ENCODE measurements around the gene KCNG4. TPM values are rescaled to one million over a fixed set of nuclear protein-coding genes. Genes with fewer than 3 reads are reported as not detected.

KCNG4 gene
- polyA plus RNA-seq, 2 donors = not detected

DNA sequence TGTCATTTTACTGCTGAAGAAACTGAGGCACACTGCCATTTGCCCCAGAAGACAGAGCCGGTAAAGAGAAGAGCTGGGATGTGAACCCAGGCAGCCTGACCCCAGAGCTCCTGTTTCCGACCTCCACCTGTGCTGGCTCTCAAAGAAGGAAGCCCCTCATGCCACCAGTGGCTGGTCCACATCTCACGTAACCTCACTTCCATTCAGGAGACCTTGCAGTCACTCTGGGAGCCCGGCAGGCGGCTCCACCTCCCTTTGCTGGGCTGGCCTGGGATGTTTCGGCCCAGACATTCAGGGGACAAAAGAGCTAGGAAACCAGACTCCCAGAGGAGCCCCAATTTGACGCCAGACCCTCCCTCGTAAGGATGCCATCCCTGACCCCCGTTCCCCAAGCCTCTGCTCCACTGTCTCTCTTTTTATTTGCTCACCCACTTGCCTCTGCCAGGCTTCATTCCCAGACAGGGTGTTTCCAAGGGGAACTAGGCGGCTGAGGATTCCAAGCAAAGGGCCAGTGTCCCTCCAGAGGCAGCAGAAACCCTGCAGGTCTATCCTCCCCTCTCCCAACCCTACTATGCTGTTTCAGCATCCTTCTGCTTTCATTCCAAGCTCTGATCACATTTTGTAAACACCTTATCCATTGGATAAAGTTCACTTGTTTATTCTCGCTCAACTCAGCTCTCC, 55.8 kb downstream of the KCNG4 start:
- WGBS, 2 donors = 79 to 86% methylated on average over 11 of the region's 11 CpGs
- Histone ChIP-seq H3K4me3 (ENCODE audit: low read depth in 1 of 2, low read length in 2 of 2) (no peak overlapping the region), H3K27ac (ENCODE audit: low read depth in 2 of 2, low read length in 1 of 2) (peak overlapping the region in 1 of 2 donors; percentile 20), H3K4me1 (ENCODE audit: control insufficient read depth in 2 of 2, insufficient read depth in 2 of 2, low read length in 1 of 2) (no peaks in the 10 kb centered on the region), H3K9me3 (ENCODE audit: control insufficient read depth in 2 of 2, insufficient read depth in 1 of 2, low read depth in 1 of 2, low read length in 1 of 2) (no peaks in the 10 kb centered on the region), H3K27me3 (ENCODE audit: control insufficient read depth in 1 of 2, insufficient read depth in 2 of 2, low read length in 2 of 2) (no peaks in the 10 kb centered on the region), H3K36me3 (ENCODE audit: control insufficient read depth in 2 of 2, insufficient read depth in 2 of 2, low read length in 1 of 2) (peaks cover 3 to 49% of the 10 kb centered on the region in 2 donors)

GRCh38 chr16:84183572-84183875, 56.3 kb downstream of the KCNG4 start:
- WGBS, 2 donors = 91 to 97% methylated on average over 5 of the region's 5 CpGs
- Histone ChIP-seq H3K4me3 (ENCODE audit: low read depth in 1 of 2, low read length in 2 of 2) (no peak overlapping the region), H3K27ac (ENCODE audit: low read depth in 2 of 2, low read length in 1 of 2) (no peak overlapping the region), H3K9me3 (ENCODE audit: control insufficient read depth in 2 of 2, insufficient read depth in 1 of 2, low read depth in 1 of 2, low read length in 1 of 2) (no peaks in the 10 kb centered on the region), H3K36me3 (ENCODE audit: control insufficient read depth in 2 of 2, insufficient read depth in 2 of 2, low read length in 1 of 2) (peaks cover 7 to 53% of the 10 kb centered on the region in 2 donors), H3K4me1 (ENCODE audit: control insufficient read depth in 2 of 2, insufficient read depth in 2 of 2, low read length in 1 of 2) (no peaks in the 10 kb centered on the region), H3K27me3 (ENCODE audit: control insufficient read depth in 1 of 2, insufficient read depth in 2 of 2, low read length in 2 of 2) (no peaks in the 10 kb centered on the region)

GRCh38 chr16:84182680-84183571, 56.9 kb downstream of the KCNG4 start:
- Histone ChIP-seq H3K27me3 (ENCODE audit: control insufficient read depth in 1 of 2, insufficient read depth in 2 of 2, low read length in 2 of 2) (no peaks in the 10 kb centered on the region), H3K4me1 (ENCODE audit: control insufficient read depth in 2 of 2, insufficient read depth in 2 of 2, low read length in 1 of 2) (peaks cover 0 to 3% of the 10 kb centered on the region in 2 donors), H3K9me3 (ENCODE audit: control insufficient read depth in 2 of 2, insufficient read depth in 1 of 2, low read depth in 1 of 2, low read length in 1 of 2) (no peaks in the 10 kb centered on the region), H3K36me3 (ENCODE audit: control insufficient read depth in 2 of 2, insufficient read depth in 2 of 2, low read length in 1 of 2) (peaks cover 7 to 59% of the 10 kb centered on the region in 2 donors), H3K27ac (ENCODE audit: low read depth in 2 of 2, low read length in 1 of 2) (no peak overlapping the region), H3K4me3 (ENCODE audit: low read depth in 1 of 2, low read length in 2 of 2) (no peak overlapping the region)
- 94 to 97% methylated on average over 26 of the region's 26 CpGs for WGBS, 2 donors

GRCh38 chr16:84182104-84182503, 57.7 kb downstream of the KCNG4 start:
- peaks cover 7 to 59% of the 10 kb centered on the region in 2 donors for H3K36me3 ChIP-seq (ENCODE audit: control insufficient read depth in 2 of 2, insufficient read depth in 2 of 2, low read length in 1 of 2)
- H3K9me3 ChIP-seq (ENCODE audit: control insufficient read depth in 2 of 2, insufficient read depth in 1 of 2, low read depth in 1 of 2, low read length in 1 of 2) = no peaks in the 10 kb centered on the region
- WGBS, 2 donors = 94 to 95% methylated on average over 18 of the region's 18 CpGs
- H3K4me1 ChIP-seq (ENCODE audit: control insufficient read depth in 2 of 2, insufficient read depth in 2 of 2, low read length in 1 of 2) = peaks cover 3 to 4% of the 10 kb centered on the region in 2 donors
- no peak overlapping the region for H3K4me3 ChIP-seq (ENCODE audit: low read depth in 1 of 2, low read length in 2 of 2)
- H3K27ac ChIP-seq (ENCODE audit: low read depth in 2 of 2, low read length in 1 of 2) = no peak overlapping the region
- no peaks in the 10 kb centered on the region for H3K27me3 ChIP-seq (ENCODE audit: control insufficient read depth in 1 of 2, insufficient read depth in 2 of 2, low read length in 2 of 2)

DNA sequence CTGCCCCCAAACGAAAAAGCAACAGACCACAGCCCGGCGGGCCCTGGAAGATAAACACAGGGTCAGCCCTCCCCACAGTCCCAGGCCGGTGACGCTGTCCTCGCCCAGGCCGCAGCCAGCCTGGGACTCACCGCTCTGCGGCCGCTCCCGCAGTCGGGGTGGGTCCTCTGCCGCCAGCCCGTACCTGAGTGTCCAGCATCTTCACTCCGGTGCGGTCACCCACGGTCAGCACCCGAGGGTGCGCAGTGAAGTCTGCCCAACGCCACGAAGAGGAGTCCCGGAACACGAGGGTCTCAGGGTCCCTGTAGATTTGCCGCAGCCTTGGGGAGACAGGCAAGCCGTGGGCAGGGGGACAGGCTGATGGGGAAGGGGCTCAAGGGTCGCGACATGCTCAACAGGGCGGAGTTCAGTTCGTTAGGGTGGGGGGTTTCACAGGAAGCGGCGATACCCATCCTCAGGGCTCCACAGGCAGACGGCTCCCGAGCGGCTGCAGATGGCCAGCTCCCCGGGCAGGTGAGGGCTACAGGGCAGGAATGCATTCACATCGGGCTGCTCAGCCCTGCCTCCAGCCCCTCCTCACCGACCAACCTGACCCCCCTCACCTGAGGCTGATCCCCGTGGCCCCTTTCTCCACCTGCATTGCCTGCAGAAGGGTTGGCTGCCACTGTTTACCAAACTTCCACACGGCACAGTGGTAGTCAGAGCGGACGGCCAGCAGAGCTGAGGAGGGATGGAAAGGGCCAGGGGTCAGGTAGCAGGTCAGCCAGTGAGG, 58.5 kb downstream of the KCNG4 start:
- 86 to 93% methylated on average over 38 to 41 of the region's 41 CpGs for WGBS, 2 donors
- Histone ChIP-seq H3K36me3 (ENCODE audit: control insufficient read depth in 2 of 2, insufficient read depth in 2 of 2, low read length in 1 of 2) (peaks cover 7 to 59% of the 10 kb centered on the region in 2 donors), H3K9me3 (ENCODE audit: control insufficient read depth in 2 of 2, insufficient read depth in 1 of 2, low read depth in 1 of 2, low read length in 1 of 2) (no peaks in the 10 kb centered on the region), H3K4me1 (ENCODE audit: control insufficient read depth in 2 of 2, insufficient read depth in 2 of 2, low read length in 1 of 2) (peaks cover 8 to 11% of the 10 kb centered on the region in 2 donors), H3K27ac (ENCODE audit: low read depth in 2 of 2, low read length in 1 of 2) (no peak overlapping the region), H3K27me3 (ENCODE audit: control insufficient read depth in 1 of 2, insufficient read depth in 2 of 2, low read length in 2 of 2) (no peaks in the 10 kb centered on the region), H3K4me3 (ENCODE audit: low read depth in 1 of 2, low read length in 2 of 2) (no peak overlapping the region)

- H3K27ac ChIP-seq (ENCODE audit: low read depth in 2 of 2, low read length in 1 of 2) = no peak overlapping the region
- no peak overlapping the region for H3K4me3 ChIP-seq (ENCODE audit: low read depth in 1 of 2, low read length in 2 of 2)
- H3K4me1 ChIP-seq (ENCODE audit: control insufficient read depth in 2 of 2, insufficient read depth in 2 of 2, low read length in 1 of 2) = peaks cover 10 to 14% of the 10 kb centered on the region in 2 donors
- H3K9me3 ChIP-seq (ENCODE audit: control insufficient read depth in 2 of 2, insufficient read depth in 1 of 2, low read depth in 1 of 2, low read length in 1 of 2) = no peaks in the 10 kb centered on the region
- H3K36me3 ChIP-seq (ENCODE audit: control insufficient read depth in 2 of 2, insufficient read depth in 2 of 2, low read length in 1 of 2) = peaks cover 7 to 59% of the 10 kb centered on the region in 2 donors
- 74 to 75% methylated on average over 21 of the region's 21 CpGs for WGBS, 2 donors
- no peaks in the 10 kb centered on the region for H3K27me3 ChIP-seq (ENCODE audit: control insufficient read depth in 1 of 2, insufficient read depth in 2 of 2, low read length in 2 of 2)
Measured at GRCh38 chr16:84180519-84181140, 59.2 kb downstream of the KCNG4 start.

DNA sequence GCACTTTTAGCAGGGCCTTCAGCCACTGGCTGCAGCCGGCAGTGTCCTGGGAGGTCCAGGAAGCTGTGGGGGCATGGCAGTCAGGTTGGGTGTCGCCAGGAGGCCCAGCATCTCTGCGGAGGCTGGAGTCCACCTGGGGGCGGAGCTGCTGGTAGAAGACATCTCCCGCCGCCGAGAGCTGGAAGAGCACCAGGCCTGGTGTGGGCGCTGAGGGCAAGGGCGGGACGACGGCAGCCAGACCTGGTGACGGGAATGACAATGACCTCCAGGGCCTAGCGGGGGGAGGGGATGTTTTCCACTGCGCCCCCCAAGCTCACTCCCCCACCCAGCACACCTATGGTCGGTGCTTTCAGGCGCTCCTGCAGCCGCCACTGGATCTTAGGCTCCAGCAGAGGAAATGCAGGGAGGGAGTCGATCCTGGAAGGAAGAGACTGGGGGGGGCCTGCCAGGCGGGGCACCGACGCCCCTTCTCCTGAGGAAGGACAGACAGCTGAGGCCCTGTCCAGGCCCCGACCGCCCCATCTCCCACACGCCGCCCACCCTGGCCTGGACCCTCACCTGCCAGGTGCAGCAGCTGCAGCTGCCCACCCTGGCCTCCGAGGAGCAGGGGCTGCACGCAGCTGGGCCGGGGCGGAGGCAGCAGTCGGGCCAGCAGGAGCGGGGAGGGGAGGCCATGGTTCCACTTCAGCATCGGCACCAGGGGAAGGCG, 60.0 kb downstream of the KCNG4 start:
- WGBS, 2 donors = 85 to 87% methylated on average over 32 to 33 of the region's 33 CpGs
- Histone ChIP-seq H3K36me3 (ENCODE audit: control insufficient read depth in 2 of 2, insufficient read depth in 2 of 2, low read length in 1 of 2) (peaks cover 7 to 55% of the 10 kb centered on the region in 2 donors), H3K4me3 (ENCODE audit: low read depth in 1 of 2, low read length in 2 of 2) (no peak overlapping the region), H3K27me3 (ENCODE audit: control insufficient read depth in 1 of 2, insufficient read depth in 2 of 2, low read length in 2 of 2) (no peaks in the 10 kb centered on the region), H3K27ac (ENCODE audit: low read depth in 2 of 2, low read length in 1 of 2) (no peak overlapping the region), H3K4me1 (ENCODE audit: control insufficient read depth in 2 of 2, insufficient read depth in 2 of 2, low read length in 1 of 2) (peaks cover 12 to 14% of the 10 kb centered on the region in 2 donors), H3K9me3 (ENCODE audit: control insufficient read depth in 2 of 2, insufficient read depth in 1 of 2, low read depth in 1 of 2, low read length in 1 of 2) (no peaks in the 10 kb centered on the region)

GRCh38 chr16:84178892-84179611, 60.8 kb downstream of the KCNG4 start:
- H3K27ac ChIP-seq (ENCODE audit: low read depth in 2 of 2, low read length in 1 of 2) = no peak overlapping the region
- H3K27me3 ChIP-seq (ENCODE audit: control insufficient read depth in 1 of 2, insufficient read depth in 2 of 2, low read length in 2 of 2) = no peaks in the 10 kb centered on the region
- H3K9me3 ChIP-seq (ENCODE audit: control insufficient read depth in 2 of 2, insufficient read depth in 1 of 2, low read depth in 1 of 2, low read length in 1 of 2) = no peaks in the 10 kb centered on the region
- peaks cover 7 to 52% of the 10 kb centered on the region in 2 donors for H3K36me3 ChIP-seq (ENCODE audit: control insufficient read depth in 2 of 2, insufficient read depth in 2 of 2, low read length in 1 of 2)
- WGBS, 2 donors = 91 to 95% methylated on average over 28 of the region's 28 CpGs
- H3K4me3 ChIP-seq (ENCODE audit: low read depth in 1 of 2, low read length in 2 of 2) = no peak overlapping the region
- H3K4me1 ChIP-seq (ENCODE audit: control insufficient read depth in 2 of 2, insufficient read depth in 2 of 2, low read length in 1 of 2) = peaks cover 12 to 14% of the 10 kb centered on the region in 2 donors

All from esophagus (tissue), 2 donors.